Smooth muscle cell (in vitro differentiated cells): ENCODE measurements around the gene MBD1. TPM values are rescaled to one million over a fixed set of nuclear protein-coding genes. Genes with fewer than 3 reads are reported as not detected.

ENCODE experiments used
- DNase-seq: peaks from one replicate; lab custom pipeline; 2025; ENCODE audit not compliant: unreplicated experiment; lab: John Stamatoyannopoulos, UW
- H2AFZ ChIP-seq: fragments of 200-600 bp; sonication (generic); 2 replicates; pipeline ENCODE4 v1.6.0; 2016; ENCODE audit warnings: antibody characterized with exemption, low read depth, mild to moderate bottlenecking
- H3F3A ChIP-seq: fragments of 200-600 bp; sonication (generic); 2 replicates; pipeline ENCODE4 v1.6.0; 2017; ENCODE audit warnings: antibody characterized with exemption, low read depth
- H3K27ac ChIP-seq: fragments of 200-600 bp; sonication (generic); 2 replicates; pipeline ENCODE4 v1.5.1; 2016; ENCODE audit warnings: low read depth, mild to moderate bottlenecking
- H3K27me3 ChIP-seq: fragments of 200-600 bp; sonication (generic); 2 replicates; pipeline ENCODE4 v1.6.1; 2016; ENCODE audit warnings: low read depth, mild to moderate bottlenecking
- H3K36me3 ChIP-seq: fragments of 200-600 bp; sonication (generic); 2 replicates; pipeline ENCODE4 v1.5.1; 2016; ENCODE audit warnings: low read depth
- H3K4me1 ChIP-seq: fragments of 200-600 bp; sonication (generic); 2 replicates; pipeline ENCODE4 v1.5.1; 2016; ENCODE audit warnings: low read depth
- H3K4me2 ChIP-seq: fragments of 200-600 bp; sonication (generic); 2 replicates; pipeline ENCODE4 v1.6.0; 2016; ENCODE audit warnings: mild to moderate bottlenecking
- H3K4me3 ChIP-seq: fragments of 200-600 bp; sonication (generic); 2 replicates; pipeline ENCODE4 v1.5.1; 2016; ENCODE audit warnings: mild to moderate bottlenecking
- H3K79me2 ChIP-seq: fragments of 200-600 bp; sonication (generic); 2 replicates; pipeline ENCODE4 v1.6.0; 2016; ENCODE audit warnings: low read depth, mild to moderate bottlenecking
- H3K9ac ChIP-seq: fragments of 200-600 bp; sonication (generic); 2 replicates; pipeline ENCODE4 v1.6.0; 2016; ENCODE audit warnings: low read depth
- H3K9me3 ChIP-seq: fragments of 200-600 bp; sonication (generic); replicated peaks from 2 replicates; pipeline ENCODE4 v1.5.1; 2016; ENCODE audit warnings: low read depth
- H4K20me1 ChIP-seq: fragments of 200-600 bp; sonication (generic); 2 replicates; pipeline ENCODE4 v1.6.0; 2016; ENCODE audit warnings: low read depth
- CTCF ChIP-seq: fragments of 200-600 bp; sonication (generic); IDR thresholded peaks from 2 replicates; pipeline ENCODE4 v1.5.1; 2017; ENCODE audit warnings: borderline replicate concordance, mild to moderate bottlenecking, antibody characterized with exemption; ENCODE audit not compliant: insufficient read depth, poor library complexity, severe bottlenecking
- WGBS: methylation state at CpG from one replicate; pipeline ENCODE4 v1.1.7; 2016; ENCODE audit warnings: low lambda C conversion rate; 5-methylcytosine and 5-hydroxymethylcytosine counted together
- polyA plus RNA-seq: library from polyadenylated mRNA; unstranded; fragments of >200 nt; fragmentation: Nextera tagmentation; extraction: Ambion mirVana; gene quantifications from 2 replicates; pipeline ENCODE4 v1.2.1, GENCODE V29; 2016
- total RNA-seq: library from RNA; depleted of rRNA; stranded (reverse); fragments of >200 nt; gene quantifications from 2 replicates; pipeline ENCODE4 v1.2.3, GENCODE V29; 2014

The MBD1 gene
- total and polyA plus RNA-seq, 2 experiments from 2014 or later, result 40.3 to 49.8 TPM

GRCh38 chr18:50266248-50266704 is 15.0 kb downstream of the MBD1 start, which contains the start of gene CFAP53:
Gene CFAP53 (minus strand): TSS chr18:50266495. CDS start chr18:50266404, 91 bp downstream.
- Histone ChIP-seq H3K36me3 (peaks cover 6% of the 10 kb centered on the region), H3K79me2 (no peaks in the 10 kb centered on the region), H2AFZ (peak within 1 kb of the TSS; percentile 57), H3F3A (peaks cover 19% of the 10 kb centered on the region), H3K9ac (peak within 1 kb of the TSS; percentile 66), H3K4me1 (peaks cover 8% of the 10 kb centered on the region), H3K27me3 (peaks cover 4% of the 10 kb centered on the region), H3K27ac (peak within 1 kb of the TSS; percentile 65), H3K4me2 (peak within 1 kb of the TSS; percentile 89), H3K9me3 (no peaks in the 10 kb centered on the region), H4K20me1 (no peaks in the 10 kb centered on the region), H3K4me3 (peak within 1 kb of the TSS; percentile 73)
- peak; percentile 57 for DNase-seq
- TF ChIP-seq CTCF, result no peak
- 4% methylated on average over 17 of the region's 37 CpGs for WGBS

- Histone ChIP-seq H3K4me1 (peaks cover 8% of the 10 kb centered on the region), H3K36me3 (no peaks in the 10 kb centered on the region), H2AFZ (no peak overlapping the region), H3K79me2 (no peaks in the 10 kb centered on the region), H3F3A (peaks cover 7% of the 10 kb centered on the region), H3K27me3 (peaks cover 4% of the 10 kb centered on the region), H4K20me1 (no peaks in the 10 kb centered on the region), H3K4me2 (no peak overlapping the region), H3K27ac (no peak overlapping the region), H3K4me3 (no peak overlapping the region), H3K9me3 (no peaks in the 10 kb centered on the region), H3K9ac (no peak overlapping the region)
- no peak for TF ChIP-seq CTCF
- DNase-seq, result no peak
Measured at GRCh38 chr18:50262977-50263376, 18.3 kb downstream of the MBD1 start.

DNA sequence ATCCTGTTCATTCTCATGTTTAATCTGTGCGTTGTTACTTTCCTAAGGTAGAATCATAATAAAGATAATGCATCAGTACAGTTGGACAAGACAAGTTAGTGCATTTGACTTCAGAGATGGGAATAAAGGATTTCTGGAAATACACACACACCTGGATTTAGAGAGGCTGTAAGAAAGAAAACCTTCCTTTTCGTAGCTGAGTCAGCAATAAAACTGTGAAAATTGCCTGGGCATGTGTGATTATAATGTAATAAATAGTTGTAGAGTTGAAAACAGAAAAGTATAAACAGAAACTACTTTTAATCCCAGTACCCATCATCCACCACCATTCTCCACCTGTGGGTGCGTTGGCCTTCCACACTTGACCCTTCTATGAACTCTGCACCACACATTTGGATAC is 30.4 kb downstream of the MBD1 start:
- H2AFZ ChIP-seq, result no peak overlapping the region
- no peaks in the 10 kb centered on the region for H3K27me3 ChIP-seq
- no peak overlapping the region for H3K4me3 ChIP-seq
- no peak overlapping the region for H3K4me2 ChIP-seq
- no peaks in the 10 kb centered on the region for H3K9me3 ChIP-seq
- H3K4me1 ChIP-seq, result no peaks in the 10 kb centered on the region
- DNase-seq, result no peak
- no peaks in the 10 kb centered on the region for H3K79me2 ChIP-seq
- WGBS, result 93% methylated on average over 3 of the region's 3 CpGs
- no peak overlapping the region for H3K9ac ChIP-seq
- no peaks in the 10 kb centered on the region for H3F3A ChIP-seq
- no peak overlapping the region for H3K27ac ChIP-seq
- H4K20me1 ChIP-seq, result no peaks in the 10 kb centered on the region
- no peaks in the 10 kb centered on the region for H3K36me3 ChIP-seq
- TF ChIP-seq CTCF, result no peak

DNA sequence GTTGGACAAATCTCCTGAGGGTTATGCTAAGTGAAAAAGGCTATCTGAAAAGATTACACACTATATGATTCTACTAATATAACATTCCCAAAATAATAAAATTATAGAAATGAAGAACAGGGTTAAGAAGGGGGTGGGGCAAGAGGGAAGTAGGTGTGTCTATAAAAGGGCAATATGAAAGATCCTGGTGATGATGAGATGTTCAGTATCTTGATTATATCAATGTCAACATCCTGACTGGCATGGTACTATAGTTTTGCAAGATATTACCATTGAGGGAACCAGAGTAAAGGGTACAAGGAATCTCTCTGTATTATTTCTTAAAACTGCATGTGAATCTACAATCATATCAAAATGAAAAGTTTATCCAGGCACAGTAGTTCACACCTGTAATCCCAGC is 31.7 kb downstream of the MBD1 start:
- no peak for DNase-seq
- Histone ChIP-seq H3K9ac (no peak overlapping the region), H3K79me2 (no peaks in the 10 kb centered on the region), H3K4me2 (no peak overlapping the region), H3K4me1 (no peaks in the 10 kb centered on the region), H3F3A (no peaks in the 10 kb centered on the region), H3K4me3 (no peak overlapping the region), H3K27me3 (no peaks in the 10 kb centered on the region), H3K9me3 (no peaks in the 10 kb centered on the region), H4K20me1 (no peaks in the 10 kb centered on the region), H3K36me3 (no peaks in the 10 kb centered on the region), H3K27ac (no peak overlapping the region), H2AFZ (no peak overlapping the region)
- TF ChIP-seq CTCF, result no peak
